HG03565 (cell line): Measurements from ENCODE around the gene HOXA1.

Experiments
- ATAC-seq: cut with Tn5 transposase; IDR thresholded peaks from one replicate; pipeline ENCODE4 v1.9.1; 2021; ENCODE audit warnings: mild to moderate bottlenecking, moderate library complexity; ENCODE audit not compliant: unreplicated experiment

The HOXA1 gene

DNA sequence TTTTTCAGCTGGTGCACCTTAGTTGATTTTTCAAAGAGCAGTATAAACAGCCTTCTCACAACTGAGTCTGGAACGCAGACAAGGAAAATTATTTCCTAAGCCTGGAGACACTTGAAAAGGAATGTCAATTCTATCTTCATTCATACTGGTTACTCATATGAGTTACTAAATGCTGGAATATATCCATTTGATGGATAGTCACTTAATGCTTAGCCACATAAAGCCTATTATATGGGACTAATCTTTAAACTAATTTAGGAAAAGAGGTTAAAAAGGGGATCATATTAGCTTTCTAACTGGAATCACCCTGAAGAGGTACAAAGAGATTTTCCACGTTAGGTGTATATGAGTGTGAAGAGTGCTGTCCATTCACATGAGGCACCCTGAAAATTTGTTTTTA lies 36.4 kb upstream of the HOXA1 start:
- ATAC-seq = no peak

DNA sequence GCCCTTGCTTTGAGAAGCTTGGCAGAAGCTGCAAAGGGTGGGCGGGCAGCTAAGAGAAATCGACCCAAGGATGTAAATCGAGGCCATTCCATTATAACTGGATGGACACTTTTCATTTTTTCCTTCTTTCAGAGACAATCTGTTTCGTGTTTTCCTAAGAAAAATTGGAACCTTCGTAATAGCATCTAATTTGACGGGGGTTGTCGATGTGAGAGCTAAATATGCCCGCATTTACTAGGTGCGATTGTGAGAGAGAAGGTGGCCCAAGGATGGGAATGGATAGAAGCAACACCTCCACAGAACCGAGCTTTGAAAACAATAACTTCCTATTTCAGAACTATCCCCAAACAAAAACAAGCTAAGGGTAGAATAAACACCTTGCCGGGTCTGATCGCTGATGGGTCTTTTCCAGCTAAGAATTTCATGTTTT lies 35.6 kb upstream of the HOXA1 start:
- ATAC-seq = no peak

DNA sequence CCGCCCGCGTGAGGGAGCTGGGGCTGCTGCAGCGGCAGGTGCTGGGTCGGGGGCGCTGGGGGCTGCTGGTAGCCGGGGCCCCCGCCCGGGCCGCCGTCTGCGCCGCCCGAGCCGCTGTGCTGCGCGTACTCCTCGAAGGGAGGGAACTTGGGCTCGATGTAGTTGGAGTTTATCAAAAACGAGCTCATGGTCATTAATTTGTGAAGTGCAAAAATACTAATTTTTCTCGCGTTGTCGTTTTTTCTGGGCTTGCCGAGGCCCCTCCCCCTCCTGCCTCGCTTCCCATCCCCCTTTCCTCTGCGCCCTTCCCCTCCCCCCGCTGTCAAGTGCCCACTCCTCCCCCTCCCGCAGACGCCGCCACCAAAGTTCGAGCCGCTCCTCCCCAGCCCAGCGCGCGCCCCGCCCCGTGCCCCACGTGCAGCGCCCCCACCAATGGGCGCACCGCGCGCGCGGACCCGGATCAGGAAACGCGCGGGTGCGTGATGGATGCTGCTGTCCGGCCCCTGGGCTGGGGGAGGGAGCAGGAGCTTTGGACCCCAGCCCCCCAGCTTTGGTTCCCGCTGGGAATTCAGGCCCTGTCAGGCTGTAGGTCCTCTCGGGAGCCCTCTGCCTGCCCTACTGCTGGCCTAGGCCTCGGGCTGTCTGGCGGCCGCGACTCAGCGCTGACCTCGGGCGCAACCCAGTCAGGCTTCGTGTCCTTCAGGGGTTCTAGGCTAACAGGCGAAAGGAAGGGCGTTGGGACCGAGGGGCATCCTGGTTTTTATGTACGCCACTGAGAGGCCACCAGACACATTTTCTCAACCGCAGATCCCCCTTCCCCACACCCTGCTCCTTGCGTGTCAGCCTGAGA lies 35.0 kb upstream of the HOXA1 start, which contains the start of gene HOXA4:
Gene HOXA4 (minus strand): TSS at position 218 of the 850 bp plus-strand sequence. CDS start 24 bp downstream, at position 194.
- no peak for ATAC-seq

DNA sequence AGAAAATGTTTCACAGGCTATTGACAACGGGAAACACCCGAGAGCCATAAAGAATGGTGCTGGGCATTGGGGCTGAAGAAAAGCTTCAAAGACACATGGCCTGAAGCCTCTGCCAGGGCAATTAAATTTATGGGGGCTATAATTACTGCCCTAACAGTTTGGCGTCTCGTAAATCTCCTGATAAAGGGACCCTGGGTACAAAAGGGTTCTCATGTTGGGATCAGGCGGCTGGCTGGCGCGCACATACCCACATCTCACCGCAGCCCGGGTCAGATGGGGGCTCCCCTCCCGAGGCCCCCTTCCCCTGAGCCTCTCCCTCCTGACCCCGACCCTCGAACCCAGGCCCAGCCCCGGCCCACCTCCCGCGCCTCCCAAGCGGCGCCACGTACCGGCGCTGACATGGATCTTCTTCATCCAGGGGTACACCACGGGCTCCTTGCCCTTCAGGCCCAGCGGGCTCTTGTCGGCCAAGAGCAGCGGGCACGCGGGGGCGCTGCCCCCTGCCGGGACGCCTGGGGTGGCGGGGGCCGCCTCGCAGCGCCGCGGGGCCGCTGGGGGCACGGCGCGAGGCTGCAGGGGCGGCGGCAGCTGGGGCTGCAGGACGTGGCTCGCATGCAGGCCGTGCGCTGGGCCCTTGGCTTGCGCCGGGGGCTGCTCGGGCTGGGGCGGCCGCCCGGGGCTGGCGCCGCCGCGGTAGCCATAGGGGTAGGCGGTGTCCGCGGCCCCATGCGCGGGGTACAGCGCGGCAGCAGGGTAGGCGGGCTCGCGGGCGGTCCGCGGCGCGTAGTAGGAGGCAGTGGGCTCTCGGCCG lies 34.1 kb upstream of the HOXA1 start:
- no peak for ATAC-seq

DNA sequence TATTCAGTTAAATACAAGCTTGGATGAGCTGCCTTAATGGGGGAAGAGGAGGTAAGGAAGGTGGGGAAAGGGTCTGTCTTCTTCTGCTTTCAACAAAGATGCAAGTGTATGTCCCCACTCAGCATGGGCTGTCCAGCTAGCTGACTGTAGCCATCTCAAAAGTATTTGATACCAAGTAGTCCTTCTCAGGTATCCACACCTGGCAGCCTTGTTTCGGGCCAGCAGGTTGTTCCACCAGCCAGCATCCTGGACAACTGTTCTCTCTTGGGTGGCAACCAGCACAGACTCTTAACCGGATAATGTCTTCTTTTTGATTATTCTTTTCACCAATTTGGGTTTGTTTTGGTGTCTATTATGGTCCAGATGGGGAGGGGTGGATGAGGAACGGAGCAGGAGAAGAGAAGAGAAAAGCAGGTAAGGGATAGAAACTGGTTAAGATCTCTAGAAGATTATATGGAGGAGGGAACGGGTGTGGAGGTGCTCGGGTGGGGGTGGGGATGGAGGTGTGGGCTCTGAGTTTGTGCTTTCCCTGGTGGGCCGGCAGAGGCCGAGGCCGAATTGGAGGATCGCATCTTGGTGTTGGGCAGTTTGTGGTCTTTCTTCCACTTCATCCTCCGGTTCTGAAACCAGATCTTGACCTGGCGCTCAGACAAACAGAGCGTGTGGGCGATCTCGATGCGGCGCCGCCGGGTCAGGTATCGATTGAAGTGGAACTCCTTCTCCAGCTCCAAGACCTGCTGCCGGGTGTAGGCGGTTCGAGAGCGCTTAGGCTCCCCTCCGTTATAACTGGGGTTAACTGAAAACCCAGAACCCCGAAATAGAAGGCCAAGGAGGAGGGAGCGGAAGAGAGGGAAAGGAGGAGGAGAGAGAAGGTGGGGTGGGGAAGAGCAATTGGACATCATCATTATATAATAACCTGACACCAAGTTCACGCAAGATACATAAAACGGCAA lies 33.3 kb upstream of the HOXA1 start:
- ATAC-seq = no peak

DNA sequence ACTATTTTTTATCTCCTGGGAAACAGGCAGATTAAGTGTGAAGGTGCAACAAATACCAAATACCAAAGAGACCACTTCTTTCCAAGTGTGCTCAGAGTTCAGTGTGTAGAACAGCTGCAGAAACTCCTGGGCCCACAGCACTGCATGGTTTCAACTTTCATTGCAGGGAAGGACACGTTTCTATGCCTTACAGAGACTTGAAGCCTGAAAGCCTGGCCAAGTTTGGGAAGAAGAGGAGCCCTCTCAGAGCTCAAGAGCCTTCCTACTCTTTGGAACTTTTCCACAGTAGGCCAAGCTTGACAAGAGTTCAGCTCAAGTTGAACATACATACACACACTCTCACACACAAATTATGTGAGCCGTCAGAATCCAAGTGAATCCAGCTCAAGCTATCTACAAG lies 32.2 kb upstream of the HOXA1 start:
- no peak for ATAC-seq

DNA sequence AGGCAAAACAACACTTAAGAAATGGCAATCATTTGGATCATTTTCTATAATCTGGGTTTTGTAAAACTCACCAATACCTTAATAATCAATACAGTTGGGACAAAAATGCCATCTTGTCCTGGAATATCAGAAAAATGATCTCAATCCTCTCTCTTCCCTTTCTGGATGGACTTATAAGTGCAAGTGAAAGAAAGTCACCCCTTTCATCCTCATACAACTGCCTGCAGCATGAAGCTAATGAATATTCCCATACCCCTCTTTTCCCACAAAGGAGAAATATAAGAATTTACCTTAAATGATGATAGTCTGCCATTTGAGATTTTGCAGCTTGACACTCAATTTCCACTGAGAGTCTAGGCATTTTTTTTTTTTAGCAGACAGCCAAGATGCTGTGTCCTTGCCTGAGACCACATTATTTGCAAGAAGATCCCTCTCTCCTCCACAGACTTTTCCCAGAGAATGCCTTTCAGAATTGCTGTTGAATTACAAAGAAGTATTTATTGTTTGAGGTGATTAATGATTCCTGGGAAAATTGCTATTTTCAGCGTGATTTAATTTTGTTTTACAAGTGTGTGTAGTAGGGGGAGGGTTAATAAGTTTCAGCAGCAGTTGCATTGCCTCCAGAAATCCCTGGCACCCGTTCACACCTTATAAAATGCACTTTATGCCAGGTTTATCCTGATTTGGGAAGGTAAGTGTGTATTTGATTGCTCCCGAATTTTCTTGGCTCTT lies 31.0 kb upstream of the HOXA1 start:
- ATAC-seq = no peak

DNA sequence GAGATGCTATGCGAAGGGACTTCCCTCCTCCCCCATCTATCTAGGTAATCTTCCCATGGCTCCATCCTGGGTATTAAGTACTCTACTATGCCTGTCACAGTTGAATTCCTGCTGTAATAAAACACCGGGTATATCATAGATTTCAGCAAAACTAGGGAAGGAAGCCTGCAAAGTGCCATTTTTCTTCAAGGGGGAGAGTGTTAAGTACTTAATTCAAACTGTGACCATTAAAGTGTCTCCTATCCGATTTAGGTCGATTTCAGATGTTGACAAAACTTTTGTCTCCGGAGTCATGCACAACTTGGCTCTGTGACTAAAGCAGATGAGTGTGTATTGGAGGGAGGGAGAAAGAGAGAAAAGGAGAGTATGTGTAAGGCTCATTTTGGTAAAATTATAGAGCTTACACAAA lies 30.2 kb upstream of the HOXA1 start:
- no peak for ATAC-seq

DNA sequence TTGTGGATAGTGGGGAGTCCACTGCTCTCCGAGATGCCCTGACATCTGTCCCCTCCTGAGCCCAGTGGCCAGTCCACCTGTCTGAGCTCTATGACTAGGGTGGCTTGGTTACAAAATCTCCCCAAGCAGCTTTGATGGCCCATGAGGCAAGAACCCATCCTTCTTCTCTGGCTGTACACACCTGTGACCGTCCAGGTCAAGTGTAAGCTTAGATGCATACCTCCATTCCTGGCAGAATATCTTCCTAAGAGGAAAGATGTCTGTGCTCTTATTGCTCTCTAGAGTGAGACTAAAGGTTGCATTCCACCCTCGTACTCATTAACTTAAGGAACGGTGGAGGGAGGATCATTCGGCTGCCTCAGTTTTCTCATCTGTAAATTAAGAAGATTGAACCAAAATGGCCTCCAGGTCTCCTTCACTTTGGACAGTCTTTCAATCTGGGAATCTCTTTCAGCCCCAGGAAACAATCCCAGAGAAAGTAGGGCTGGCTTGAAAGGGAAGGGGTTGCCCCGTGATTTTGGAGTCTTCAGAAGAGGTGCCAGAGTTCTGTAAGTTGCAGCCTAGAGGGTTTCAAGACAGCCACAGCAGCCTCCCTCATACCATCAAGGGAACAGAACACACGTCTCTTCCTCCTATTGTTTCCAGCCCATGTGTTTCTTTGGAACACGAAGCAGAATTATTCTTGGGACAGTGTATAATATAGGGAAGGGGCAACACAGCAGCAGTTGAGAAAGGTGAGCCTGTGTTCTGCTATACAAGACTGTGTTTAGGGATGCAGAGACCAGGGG lies 29.3 kb upstream of the HOXA1 start:
- ATAC-seq = no peak

DNA sequence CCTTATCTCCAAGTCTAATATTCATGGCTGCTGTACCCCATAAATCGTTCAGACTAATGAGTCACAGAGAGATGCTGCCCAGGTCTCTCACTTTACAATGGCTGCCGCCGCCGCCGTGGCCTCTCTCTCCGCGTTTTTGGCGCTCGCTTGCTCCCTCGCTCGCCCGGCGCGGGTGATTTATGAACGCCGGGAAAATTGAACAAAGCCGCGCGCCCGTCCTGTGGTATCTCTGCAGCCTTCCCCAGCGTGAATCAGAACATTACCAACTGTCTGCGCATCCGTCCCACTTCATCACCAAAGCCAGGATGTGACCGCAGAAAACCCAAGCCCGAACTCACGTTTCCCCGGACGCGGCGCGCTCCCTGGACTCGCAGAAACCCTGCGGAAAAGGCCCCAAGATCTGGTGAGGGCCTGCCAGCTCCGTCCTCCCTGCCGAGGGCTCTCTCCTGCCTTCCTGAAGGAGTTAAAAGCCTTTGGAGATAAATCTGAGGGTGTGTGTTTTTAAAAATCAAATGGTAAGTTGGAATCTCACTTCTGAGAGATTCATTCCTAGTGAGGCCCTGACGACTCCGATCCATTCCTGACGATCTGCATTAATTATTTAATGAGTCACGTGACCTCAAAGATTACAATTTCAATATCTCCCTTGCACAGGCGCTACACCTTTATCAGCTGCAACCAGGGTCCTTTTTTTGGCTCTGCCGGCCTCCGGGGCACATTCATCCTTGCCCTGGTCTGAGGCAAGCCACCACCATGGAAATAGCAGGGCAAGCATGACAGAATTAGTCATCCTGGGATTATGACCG lies 28.5 kb upstream of the HOXA1 start:
- ATAC-seq = no peak

DNA sequence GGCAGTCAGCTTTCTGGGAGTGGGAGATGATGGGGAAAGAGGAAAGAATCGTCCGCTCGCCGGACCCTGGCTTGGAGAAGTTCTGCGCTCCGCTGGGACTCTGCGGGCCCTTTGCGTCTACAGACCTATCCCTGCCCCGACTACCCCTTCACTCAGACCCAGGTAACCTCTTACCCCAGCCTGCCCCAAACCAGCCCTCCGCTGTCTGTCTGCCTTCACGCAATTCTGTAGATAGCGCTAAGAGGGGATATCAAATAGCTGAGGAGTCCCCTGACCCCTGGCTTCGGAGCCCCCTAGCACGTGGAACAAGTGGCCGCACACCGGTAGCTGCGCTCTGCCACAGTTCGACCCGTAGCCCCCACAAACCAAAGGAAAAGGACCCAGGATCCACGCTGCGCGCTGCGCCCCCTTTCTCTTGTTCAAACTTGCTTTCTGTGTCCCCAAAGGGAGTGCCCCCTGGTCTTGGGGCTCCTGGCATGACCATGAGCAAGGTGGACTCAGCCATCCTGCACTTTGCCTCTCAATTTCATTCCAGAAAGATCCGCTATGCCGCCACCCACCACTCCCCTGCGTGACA lies 27.8 kb upstream of the HOXA1 start:
- no peak for ATAC-seq

DNA sequence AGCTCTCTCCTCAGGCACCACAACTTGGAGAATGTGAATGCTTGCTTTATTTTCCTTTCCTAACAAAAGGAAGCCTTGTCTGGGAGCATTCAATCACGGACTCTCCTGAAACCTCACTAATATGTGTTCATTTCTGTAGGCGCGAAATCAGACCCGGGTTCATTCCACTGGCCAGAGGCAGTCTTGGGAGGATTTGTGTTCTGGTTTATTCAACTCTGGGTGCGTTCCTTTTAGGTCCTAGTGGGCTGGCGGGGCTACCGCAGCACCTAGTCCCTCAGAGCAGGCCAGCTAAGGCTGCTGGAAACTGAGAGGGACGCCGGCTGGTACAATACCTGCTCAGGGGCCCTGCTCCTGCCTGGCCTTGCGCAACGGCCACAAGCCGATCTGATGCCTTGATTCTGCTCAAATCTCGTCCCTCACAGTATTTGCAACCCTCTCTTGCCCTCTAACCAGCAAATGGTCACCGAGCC lies 27.2 kb upstream of the HOXA1 start:
- ATAC-seq = no peak

DNA sequence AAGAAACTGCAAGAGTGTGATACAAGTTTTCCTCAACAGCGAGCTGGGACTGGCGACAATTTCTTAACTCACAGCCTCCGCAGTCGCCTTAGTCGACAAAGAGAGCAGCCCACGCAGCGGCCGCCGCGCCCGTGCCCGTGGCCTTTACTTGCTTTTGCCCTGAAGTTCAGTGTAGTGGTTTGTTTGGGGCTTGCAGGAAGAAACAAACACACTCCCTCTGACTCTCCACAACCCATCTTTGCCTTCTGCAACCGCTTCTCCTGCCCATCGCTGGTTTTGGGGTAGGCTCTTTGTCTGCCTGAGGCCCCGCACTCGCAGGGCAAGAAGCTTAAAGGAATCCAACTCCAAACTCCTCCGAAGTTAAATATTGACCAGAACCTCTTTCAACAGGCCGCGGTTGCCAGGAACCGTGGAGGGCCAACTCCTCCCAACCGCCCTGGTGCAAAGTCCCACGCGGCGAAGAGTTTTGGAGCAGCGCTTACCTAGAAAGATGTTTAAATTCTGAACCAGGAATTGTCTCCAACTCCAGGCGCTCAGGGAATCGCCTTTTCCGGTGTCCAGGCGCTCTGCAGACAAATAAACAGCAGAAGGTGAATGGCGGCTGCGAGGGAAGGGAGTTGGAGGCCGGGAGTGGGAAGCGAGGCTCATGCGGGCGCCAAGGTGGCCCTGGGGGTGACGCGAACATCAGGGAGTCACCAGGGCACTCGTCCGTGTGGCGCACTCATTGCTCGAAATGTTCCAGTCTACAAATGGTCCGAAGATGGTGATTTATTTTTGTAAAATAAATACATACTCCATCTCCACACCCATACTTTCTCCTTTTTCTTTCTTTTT lies 26.5 kb upstream of the HOXA1 start:
- ATAC-seq = no peak

DNA sequence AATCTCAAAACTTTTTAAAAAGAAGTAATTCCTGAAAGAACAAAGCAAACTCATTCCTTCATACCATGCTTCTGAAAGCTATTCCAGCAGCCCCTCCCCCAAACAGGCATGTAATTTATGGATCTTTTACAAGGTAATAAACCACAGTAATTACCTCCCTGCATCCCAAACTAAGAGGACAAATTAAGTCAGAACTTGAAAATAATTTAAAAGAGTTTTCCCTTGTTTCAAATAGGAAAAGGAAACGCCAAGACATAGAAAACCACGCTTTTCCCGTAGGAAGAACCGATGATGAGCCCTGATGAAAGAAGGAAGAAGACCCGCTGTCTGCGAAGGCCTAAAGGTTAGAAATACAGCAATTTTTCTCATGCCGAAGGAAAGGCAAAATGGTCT lies 25.9 kb upstream of the HOXA1 start:
- no peak for ATAC-seq

DNA sequence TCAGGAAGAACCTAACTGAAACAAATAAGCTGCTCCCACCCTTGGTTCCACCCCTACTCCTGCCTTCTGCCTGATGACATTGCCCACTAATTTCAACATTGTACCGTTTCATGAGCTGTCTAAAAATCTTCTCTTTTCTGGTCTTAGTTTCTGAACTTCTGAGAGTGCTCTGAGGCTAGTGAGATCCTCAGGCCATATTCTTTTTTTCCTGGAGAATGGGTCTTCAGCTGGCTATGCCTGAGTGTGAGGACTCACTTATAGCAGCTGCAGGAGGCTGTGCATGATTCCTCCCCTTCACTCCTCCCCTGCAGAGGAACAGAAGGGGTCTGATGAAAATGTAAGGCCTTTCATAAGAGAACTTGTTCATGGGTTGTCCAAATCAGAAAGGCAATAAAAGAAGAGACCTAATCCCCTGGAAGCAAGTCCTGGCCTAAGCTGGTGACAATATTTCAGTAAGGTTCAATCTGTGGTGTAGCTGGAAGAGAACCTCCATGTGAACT lies 23.7 kb upstream of the HOXA1 start:
- ATAC-seq = no peak

DNA sequence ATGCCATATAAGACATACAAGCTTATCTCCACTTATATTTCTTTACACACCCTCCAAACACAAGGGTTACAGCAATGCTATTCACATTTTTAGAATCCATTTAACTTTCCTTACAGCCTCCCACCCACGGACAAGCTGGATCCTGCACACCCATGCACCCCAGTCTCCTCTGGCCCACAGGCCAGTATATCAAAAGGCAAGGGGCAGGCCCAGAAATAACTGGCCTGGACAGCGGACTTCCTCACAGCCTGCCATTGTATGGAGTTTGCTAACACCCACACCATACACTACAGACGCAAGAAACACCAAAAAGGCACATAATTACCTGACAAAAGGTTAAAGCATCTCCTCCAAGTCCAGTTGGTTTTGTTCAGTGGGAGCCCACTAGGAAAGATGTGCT lies 22.8 kb upstream of the HOXA1 start:
- ATAC-seq = no peak

DNA sequence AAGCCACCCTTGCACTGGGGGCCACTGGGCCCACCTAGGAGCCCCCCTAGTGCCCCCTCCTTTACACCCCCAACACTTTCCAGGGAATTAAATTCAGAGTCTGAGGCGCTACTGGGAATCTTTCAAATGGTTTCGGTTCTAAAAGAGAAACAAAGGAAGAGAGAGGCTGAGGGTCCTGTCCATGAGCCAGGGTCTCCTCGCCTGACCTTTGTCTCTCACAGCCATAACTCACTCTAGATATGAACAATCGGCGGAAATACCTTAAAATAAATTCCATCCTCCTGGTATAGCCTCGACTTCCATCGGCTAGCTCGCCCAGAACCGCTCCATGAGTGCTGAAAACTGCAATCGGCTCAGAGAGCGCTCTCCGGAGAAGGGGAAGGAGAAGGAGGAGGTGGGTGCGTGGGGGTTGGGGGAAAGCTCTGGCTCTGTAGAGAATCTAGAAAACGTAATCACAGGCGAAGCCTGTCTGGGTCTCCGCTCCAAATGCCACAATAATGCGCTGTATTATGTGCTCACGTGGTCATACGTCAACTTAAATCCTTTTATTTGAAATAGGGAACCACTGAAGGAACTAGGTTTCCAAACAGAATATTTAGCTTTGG lies 22.2 kb upstream of the HOXA1 start:
- ATAC-seq = no peak
